ENCODE measurements around the gene SYNDIG1L. TPM values are rescaled to one million over a fixed set of nuclear protein-coding genes. Genes with fewer than 3 reads are reported as not detected.

Gene SYNDIG1L
- total RNA-seq, 1 donor = not detected

DNA sequence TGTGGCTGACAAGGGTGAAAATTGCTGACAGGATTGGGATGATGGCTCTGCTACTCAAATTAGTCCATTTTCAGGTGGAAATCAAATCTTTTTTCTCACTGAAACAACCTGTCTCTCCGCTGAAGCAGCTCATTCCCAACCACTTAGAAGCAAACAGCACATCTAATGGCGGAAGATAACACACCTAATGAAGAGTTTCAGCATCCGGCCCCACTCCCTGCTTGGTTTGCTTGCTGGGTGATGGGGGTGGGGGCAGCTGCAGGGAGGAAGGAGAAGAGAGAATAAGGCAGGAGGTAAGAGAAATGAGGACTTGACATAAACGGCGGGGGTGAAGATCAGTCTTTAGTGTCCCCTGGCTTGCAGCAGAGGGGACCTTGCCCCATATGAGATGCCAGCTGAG lies 4.0 kb downstream of the SYNDIG1L start:
- H3K4me3 ChIP-seq (ENCODE audit: low read depth, low read length) = no peak overlapping the region
- DNase-seq (ENCODE audit: low read depth) = no peak
- TF ChIP-seq, protein P1, sequence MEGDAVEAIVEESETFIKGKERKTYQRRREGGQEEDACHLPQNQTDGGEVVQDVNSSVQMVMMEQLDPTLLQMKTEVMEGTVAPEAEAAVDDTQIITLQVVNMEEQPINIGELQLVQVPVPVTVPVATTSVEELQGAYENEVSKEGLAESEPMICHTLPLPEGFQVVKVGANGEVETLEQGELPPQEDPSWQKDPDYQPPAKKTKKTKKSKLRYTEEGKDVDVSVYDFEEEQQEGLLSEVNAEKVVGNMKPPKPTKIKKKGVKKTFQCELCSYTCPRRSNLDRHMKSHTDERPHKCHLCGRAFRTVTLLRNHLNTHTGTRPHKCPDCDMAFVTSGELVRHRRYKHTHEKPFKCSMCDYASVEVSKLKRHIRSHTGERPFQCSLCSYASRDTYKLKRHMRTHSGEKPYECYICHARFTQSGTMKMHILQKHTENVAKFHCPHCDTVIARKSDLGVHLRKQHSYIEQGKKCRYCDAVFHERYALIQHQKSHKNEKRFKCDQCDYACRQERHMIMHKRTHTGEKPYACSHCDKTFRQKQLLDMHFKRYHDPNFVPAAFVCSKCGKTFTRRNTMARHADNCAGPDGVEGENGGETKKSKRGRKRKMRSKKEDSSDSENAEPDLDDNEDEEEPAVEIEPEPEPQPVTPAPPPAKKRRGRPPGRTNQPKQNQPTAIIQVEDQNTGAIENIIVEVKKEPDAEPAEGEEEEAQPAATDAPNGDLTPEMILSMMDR (IDR thresholded peaks at IDR 0.05; ENCODE audit: insufficient read depth, low read length) = no peak

- TF ChIP-seq, protein P1 (IDR thresholded peaks at IDR 0.05; ENCODE audit: insufficient read depth, low read length) = no peak
- no peak overlapping the region for H3K4me3 ChIP-seq (ENCODE audit: low read depth, low read length)
- no peak for DNase-seq (ENCODE audit: low read depth)
Measured at GRCh38 chr14:74419086-74419485, 6.9 kb downstream of the SYNDIG1L start.

- TF ChIP-seq, protein P1 (IDR thresholded peaks at IDR 0.05; ENCODE audit: insufficient read depth, low read length) = no peak
- DNase-seq (ENCODE audit: low read depth) = no peak
- H3K4me3 ChIP-seq (ENCODE audit: low read depth, low read length) = no peak overlapping the region
Measured at GRCh38 chr14:74418031-74418430, 8.0 kb downstream of the SYNDIG1L start.

DNA sequence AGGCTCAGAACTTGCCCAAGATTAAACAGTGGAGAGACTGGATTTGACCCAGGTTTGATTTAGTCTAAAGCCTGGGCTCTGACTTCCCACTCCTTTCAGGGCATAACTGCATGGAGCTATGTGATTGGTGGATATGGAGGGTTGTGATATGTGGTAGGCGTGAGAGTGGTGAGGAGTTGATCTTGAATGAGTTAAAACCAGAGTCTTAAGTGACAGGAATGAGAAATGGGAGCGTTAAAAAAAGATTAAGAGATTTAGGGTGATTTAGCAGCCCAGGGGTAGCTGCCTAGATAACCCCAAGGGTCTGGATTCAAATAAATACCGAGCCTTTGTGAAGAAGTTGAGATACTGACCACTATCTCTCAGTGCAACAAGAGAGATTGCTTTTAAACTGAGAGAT lies 8.4 kb downstream of the SYNDIG1L start:
- no peak overlapping the region for H3K4me3 ChIP-seq (ENCODE audit: low read depth, low read length)
- no peak for DNase-seq (ENCODE audit: low read depth)
- TF ChIP-seq, protein P1 (IDR thresholded peaks at IDR 0.05; ENCODE audit: insufficient read depth, low read length) = no peak

DNA sequence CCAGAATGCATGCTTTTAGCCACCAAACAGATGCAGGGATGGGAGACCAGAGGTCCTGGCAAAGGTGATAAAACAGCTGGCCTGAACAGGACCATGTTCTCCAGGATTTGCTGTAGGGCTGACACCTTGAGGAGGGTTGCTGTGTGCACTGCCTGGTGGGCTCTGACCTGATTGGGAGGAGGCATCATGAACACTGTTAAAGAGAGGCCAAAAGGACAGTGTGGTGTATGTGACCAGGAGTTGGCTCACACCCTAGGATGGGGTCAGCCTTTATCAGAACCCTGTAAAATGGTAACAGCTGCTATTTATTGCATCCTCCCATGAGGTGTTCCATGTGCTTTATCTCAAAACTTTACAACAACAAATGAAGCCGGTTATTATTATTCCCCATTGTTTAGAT lies 8.8 kb downstream of the SYNDIG1L start:
- DNase-seq (ENCODE audit: low read depth) = no peak
- no peak overlapping the region for H3K4me3 ChIP-seq (ENCODE audit: low read depth, low read length)
- TF ChIP-seq, protein P1 (IDR thresholded peaks at IDR 0.05; ENCODE audit: insufficient read depth, low read length) = no peak

DNA sequence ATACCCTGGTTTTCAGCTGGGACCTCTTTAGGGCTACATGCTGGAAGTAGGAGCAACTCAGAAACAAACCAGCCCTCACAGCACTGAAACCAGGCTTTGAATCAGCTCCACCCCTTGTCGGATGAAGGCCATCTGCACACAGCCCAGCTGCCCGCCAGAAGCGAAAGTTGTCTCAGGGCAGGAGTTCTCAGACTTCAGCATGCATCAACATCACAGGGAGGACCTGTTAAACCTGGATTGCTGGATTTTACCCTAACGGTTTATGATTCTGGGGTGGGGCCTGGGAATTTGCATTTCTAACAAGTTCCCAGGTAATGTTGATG lies 10.9 kb downstream of the SYNDIG1L start:
- TF ChIP-seq, protein P1 (IDR thresholded peaks at IDR 0.05; ENCODE audit: insufficient read depth, low read length) = no peak
- DNase-seq (ENCODE audit: low read depth) = no peak
- no peak overlapping the region for H3K4me3 ChIP-seq (ENCODE audit: low read depth, low read length)

DNA sequence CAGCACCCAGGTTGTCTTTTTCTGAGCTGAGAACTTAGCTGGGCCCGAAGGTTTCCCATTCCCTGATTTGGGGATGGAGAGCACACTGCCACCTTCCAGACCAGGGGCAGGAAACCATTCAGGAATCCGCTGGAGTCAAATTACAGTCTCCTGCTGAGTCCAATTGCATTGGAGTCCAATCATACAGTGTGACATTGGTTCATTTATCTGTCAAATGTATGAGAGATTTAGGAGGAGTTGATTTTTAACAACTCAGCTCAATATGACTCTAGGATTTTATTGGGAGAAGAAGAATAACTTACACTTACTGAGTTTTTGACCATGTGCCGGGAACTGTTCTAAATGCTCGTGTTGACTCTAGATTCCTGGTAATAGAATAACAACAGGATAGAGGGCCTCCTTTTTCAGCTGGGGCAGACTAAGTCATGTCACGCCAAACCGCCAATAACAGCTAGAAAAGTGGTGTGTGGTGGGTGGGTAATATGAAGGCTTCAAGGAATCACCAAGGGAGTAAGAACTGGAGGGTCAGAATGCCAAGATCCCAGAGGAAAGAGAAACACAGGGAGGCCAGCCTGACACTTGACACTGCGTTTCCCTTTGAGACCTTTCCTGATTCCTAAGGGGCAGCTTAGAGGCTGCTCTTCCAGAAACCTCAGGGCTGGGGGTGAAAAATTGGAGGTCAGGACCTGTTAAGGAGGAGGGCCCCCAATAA lies 11.5 kb downstream of the SYNDIG1L start:
- no peak for DNase-seq (ENCODE audit: low read depth)
- TF ChIP-seq, protein P1 (IDR thresholded peaks at IDR 0.05; ENCODE audit: insufficient read depth, low read length) = no peak
- no peak overlapping the region for H3K4me3 ChIP-seq (ENCODE audit: low read depth, low read length)
